GM20431 (cell line): Measurements from ENCODE around the gene ZFP42.
"Not testable (repeated sequence)": the region's sequence is repeated elsewhere in the genome, so short reads cannot be mapped to it uniquely, and the experiment has no call there.

ENCODE experiments used
- in situ Hi-C: fragments of 300-500 bp; cut with MseI, MboI; formaldehyde crosslinking; loops from one replicate; pipeline ENCODE4 v1.15.0; 2020; ENCODE audit warnings: low sequenced_read_pairs; ENCODE audit not compliant: unreplicated experiment

The ZFP42 gene

DNA sequence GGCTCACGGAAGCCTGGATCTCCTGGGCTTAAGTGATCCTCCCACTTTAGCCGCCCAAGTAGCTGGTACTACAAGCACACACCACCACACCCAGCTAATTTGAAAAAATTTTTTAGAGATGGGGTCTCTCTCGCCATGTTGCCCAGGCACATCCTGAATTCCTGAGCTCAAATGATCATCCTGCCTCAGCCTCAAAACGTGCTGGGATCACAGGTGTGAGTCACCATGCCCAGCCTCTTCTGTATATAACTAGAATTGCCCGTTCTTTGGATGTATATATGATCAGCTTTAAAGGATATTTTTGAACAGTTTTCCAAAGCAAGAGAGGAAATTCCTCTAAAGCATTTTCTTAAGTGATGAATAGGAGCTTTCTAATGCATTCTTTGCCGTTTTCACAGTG is 22.7 kb downstream of the ZFP42 start:
- in situ Hi-C loops: no loop called here

DNA sequence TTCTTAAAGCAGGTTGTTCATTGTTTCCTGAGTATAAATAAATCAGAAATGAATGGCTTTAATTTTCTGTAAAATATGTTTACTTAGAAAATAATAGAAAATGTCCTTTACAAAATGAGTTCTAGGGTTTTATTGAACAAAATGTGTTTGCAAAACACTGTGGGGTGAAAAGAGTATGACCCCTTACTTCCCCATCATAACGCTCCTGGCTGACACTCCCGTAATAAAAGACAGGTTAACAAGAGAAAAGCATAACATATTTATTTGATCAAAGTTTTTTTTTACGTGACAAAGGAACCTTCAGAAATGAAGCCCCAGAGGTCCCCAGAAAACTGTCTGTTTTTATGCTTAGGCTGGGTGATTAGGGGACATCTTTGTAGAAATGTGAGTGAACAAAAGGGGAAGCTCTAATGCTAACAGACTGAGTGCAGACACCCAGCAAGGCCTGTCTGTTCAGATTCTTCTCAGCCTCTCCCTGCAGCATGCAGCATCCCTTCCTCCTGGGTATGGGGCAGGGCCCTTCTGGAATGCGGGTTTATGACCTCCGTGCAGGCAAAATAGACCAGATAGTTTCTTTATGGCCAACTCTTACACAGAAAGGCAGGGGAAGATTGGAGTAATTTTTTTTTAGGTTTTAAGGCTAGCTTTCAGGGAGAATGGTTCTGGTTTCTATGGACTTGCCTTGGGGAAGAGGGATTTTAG is 26.1 kb downstream of the ZFP42 start:
- in situ Hi-C loops: no loop called here

DNA sequence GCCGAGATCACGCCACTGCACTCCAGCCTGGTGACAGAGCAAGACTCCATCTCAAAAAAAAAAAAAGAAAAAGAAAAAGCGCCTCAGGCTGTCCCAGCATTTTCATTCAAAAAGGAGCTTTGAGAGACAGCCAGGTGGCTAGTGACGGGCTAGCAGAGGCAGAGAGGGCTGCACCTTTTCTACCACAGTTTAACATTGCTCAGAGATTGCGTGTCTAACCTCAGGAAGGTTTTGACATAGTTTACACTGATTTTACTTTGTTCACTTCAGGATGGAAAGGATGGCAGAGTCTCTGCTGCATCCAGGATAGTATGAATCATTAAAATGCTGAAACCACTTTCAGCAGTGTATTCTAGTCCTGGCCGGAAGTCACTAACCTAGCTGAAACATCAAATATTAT is 28.1 kb downstream of the ZFP42 start:
- in situ Hi-C loops: no loop called here

DNA sequence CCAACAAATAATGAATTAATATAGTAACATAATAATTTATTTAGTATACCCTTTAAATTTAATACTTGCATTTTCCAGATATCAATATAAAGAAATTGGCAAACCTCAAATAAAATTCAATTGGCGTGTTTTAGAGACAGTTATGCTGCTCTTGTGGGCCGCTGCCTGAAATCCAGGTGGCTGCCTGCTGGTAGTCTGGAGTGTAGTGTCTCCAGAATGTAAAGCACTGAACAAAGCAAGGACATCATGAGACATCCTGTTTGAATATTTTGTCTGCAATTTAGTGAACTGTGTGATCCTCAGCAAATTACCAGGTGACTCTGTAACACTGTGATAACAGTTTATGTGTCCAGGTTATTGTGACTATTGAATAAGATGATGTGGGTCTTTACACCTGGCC is 29.9 kb downstream of the ZFP42 start:
- in situ Hi-C loops: no loop called here

DNA sequence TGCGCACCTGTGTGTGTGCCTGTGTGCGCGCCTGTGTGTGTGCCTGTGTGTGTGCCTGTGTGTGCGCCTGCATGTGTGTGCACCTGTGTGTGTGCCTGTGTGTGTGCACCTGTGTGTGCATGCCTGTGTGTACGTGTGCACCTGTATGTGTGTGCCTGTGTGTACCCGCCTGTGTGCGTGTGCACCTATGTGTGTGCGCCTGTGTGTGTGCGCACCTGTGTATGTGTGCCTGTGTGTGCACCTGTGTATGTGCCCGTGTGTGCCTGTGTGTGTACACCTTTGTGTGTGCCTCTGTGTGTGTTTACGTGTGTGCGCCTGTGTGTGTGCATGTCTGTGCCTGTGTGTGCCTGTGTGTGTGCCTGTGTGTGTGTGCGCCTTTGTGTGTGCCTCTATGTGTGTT is 33.5 kb downstream of the ZFP42 start:
- in situ Hi-C loops: no loop called here

DNA sequence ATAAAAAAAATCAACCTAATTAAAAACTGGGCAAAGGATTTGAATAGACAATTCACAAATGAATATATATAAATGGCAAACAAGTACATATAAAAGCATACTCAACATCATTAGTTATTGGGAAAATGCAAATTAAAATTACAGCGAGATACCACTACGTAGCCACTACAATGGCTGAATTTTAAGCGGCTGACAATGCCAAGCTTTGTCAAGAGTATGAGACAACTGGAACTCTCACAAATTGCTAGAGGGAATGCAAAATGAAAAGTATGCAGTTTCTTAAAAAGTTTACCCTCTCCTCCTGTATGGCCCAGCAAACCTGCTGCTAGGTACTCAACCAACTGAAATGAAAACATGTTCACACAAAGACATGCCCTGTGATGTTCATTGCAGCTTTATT is 34.8 kb downstream of the ZFP42 start:
- in situ Hi-C loops: no loop called here

DNA sequence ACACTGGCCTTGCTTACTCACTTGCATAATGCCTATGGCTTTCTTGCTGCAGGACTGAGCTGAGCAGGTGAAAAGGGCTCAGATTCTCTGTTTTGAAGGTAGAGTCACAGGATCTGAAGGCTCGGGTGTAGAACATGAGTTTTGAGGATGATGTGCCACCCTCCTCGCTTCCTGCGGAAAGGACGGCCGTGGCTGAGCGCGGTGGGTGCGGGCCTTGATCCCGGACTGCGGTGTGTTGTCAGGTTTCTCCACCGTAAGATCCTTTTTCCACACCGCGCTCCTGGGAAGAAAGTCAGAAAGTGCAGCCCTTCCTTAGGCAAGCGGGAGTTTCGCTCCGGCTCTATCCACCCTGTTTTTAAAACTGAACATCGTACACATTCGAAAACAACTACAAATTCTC is 36.2 kb downstream of the ZFP42 start:
- in situ Hi-C loops: no loop called here

DNA sequence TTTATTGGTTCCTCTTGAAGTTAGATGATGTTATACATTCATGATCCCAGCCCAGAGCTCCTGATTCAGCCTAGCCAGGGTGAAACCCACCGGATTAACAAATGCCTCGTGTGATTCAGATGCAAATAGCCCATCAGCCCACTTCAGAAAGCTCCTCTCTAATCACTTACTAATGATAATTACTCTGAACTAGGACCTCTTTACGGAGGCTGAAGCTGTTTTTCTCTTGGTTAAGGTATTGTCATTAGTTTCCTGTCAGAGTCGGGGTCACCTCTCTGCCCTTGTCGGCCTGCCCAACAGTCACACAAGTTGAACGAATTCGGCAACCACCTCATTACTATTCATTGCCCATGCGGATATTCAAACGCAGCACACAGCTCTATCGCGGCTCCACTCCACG is 36.6 kb downstream of the ZFP42 start:
- in situ Hi-C loops: no loop called here

DNA sequence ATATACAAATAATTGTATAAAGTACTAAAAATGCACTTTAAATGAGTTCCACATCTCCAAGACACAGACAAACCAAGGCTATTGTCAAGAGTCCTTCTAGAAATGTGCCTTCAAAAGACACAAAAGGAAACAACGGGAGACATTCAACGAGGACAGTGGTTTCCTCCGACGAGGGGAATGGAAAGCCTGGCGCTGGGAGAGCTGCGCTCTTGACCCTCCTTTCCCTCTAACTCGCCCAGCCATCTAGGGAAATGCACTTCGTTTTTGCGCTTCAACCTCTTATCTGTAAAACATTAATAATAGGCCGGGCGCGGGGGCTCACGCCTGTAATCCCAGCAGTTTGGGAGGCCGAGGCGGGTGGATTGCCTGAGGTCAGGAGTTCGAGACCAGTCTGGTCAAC is 37.0 kb downstream of the ZFP42 start:
- in situ Hi-C loops: no loop called here

DNA sequence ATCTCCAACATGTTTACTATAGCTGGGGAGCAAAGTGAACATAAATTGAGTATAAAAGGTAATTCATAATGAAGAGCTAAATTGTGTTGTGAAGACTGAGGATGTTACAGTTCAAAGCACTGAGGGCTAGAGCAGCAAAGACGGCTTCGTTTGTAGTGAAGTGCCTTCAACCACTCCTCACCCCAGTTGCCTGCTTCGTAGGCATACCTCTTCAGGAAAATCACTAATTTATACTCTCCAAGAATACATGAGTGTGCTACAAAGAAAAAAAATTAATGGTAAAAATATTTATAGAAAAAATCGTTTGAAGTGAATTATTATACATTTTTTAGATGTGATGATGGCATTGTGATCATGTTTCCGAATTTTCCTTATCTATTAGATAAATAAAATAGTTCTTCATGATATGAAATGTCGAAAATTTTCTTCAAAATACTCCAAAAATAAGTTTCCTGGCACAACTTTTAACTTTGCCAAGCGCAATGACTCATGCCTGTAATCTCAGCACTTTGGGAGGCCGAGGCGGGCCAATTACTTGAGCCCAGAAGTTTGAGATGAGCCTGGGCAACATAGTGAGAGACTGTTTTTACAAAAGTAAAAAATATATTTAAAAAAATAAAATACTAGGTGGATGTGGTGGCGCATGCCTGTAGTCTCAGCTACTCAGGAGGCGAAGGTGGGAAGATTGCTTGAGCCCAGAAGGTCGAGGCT is 41.6 kb downstream of the ZFP42 start:
- in situ Hi-C loops: no loop called here

DNA sequence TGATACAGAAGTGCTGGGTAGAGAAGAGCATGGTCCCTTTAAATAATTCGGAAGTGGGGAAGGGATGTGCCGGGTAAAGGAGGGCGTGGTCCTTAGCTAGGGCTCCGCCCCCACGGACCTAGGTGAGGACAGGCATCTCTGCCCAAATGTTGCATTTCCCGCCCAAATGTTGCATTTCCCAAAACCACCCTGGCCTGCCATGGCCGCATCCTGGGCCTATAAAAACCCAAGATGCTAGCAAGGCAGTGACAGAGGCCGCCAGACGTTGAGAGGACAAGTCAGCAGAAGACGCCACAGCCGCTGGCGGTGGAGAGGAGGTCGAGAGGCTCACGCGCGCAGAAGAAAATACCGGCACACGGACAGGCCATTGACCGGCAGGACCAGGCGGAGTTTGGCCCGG is 46.1 kb downstream of the ZFP42 start:
- in situ Hi-C loops: no loop called here

DNA sequence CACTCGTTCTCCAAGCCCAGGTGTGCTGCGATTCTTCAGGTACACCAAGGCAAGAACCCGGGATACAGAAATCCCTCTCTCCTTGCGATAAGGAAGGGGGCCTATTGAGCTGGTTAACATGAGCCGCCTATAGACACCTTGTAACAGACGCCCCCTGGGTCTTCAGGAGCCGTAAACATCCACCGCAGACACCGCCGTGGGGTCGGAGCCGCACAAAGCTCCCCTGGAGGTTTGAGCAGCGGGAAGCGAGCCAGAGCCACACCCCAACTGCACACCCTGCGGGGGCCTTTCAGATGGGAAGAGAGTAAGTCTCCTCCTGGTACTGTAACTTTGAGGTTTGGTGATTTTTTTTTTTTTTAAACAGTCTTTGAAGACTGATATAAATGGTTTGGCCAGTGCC is 46.6 kb downstream of the ZFP42 start:
- in situ Hi-C loops: no loop called here

DNA sequence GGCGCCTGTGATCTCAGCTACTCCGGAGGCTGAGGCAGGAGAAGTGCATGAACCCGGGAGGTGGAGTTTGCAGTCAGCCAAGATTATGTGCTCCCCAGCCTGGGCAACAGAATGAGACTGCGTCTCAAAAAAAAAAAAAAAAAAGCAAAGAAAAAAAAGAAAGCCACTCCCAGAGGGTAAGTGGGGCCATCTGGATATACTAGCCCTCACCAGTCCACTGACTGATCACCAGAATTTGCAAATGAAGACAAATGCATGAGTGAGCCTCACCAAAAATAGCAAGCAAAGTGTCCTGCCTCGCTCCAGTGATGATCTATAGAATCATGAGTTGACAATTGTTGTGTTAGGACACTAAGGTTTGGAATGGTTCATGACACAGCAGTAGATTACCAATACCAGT is 47.6 kb downstream of the ZFP42 start:
- in situ Hi-C loops: no loop called here

DNA sequence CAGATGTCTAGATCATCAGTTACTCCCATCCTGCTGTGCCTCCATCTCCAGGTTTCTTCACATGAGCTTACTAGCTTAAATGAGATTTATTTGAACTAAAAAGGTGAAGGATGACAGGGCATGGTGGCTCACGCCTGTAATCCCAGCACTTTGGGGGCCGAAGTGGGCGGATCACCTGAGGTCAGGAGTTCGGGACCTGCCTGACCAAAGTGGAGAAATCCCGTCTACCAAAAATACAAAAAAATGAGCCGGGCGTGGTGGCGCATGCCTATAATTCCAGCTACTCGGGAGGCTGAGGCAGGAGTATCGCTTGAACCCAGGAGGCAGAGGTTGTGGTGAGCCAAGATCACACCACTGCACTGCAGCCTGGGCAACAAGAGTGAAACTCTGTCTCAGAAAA is 49.9 kb downstream of the ZFP42 start:
- in situ Hi-C loops: not testable (repeated sequence)

DNA sequence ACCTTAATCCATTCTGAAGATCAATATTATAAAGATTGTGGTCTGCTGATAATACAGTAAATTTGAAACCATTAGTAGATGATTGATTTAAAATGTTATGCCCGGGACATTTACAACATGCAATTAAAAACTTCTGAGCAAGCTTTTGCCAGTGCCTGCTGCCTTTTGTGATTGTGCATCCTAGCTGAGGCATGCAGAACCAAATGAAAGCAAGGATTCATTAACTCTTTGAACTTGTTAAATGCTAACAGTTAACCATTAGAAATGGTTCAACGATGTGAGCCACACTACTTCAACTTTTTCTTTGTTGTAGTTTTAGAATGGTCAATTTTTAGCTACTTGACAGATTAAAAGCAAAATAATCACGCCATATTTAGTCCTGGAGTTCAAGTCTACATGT is 51.1 kb downstream of the ZFP42 start:
- in situ Hi-C loops: no loop called here

DNA sequence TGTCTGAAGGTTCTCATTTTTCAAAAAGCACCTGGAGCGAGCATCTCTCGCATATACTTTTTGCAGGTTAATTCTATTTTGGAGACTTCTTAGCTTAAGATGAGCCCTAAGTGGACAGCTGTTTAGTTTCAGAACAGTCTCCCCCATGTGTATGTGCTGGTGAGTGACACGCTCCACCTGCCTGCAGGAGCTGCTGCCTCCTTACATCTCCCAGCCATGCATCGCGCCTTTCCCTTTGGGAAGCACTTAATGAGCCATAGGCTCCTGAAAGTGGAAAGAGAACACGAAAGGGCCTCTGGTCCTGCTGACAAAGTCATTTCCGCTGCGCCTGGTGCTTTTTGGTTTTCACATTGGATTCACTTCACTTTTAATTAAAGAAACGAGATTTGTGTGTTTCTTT is 57.7 kb downstream of the ZFP42 start:
- in situ Hi-C loops: no loop called here
